ENCODE measurements around the gene ZNF480.
A peak's percentile ranks its signal among the peaks of the same experiment; 100 is the strongest.
"Not testable (repeated sequence)": the region's sequence is repeated elsewhere in the genome, so short reads cannot be mapped to it uniquely, and the experiment has no call there.

Gene ZNF480

GRCh38 chr19:52336791-52337381, 39.9 kb downstream of the ZNF480 start:
- no peak for DNase-seq (ENCODE audit: low read depth in 2 of 2, low spot score in 1 of 2)

GRCh38 chr19:52339022-52339421, 42.1 kb downstream of the ZNF480 start:
- DNase-seq (ENCODE audit: low read depth in 2 of 2, low spot score in 1 of 2): not testable (repeated sequence)

- no peak for DNase-seq (ENCODE audit: low read depth in 2 of 2, low spot score in 1 of 2)
These were observed 46.6 kb downstream of the ZNF480 start for GRCh38 chr19:52343548-52343947.

GRCh38 chr19:52345162-52345561, 48.2 kb downstream of the ZNF480 start:
- DNase-seq (ENCODE audit: low read depth in 2 of 2, low spot score in 1 of 2): no peak

- DNase-seq (ENCODE audit: low read depth in 2 of 2, low spot score in 1 of 2): no peak
These were observed 54.5 kb downstream of the ZNF480 start for GRCh38 chr19:52351512-52351911.

GRCh38 chr19:52366414-52366824, 69.5 kb downstream of the ZNF480 start:
- no peak for DNase-seq (ENCODE audit: low read depth in 2 of 2, low spot score in 1 of 2)

GRCh38 chr19:52369559-52370340, 72.8 kb downstream of the ZNF480 start, which contains the start of gene ZNF880:
TSS of gene ZNF880 (plus strand) at chr19:52369923. CDS start at chr19:52369966, 43 bp downstream.
- peak; percentile 86 to 89 for DNase-seq (ENCODE audit: low read depth in 2 of 2, low spot score in 1 of 2)

GRCh38 chr19:52370341-52370710, 73.4 kb downstream of the ZNF480 start:
- DNase-seq (ENCODE audit: low read depth in 2 of 2, low spot score in 1 of 2): no peak

All from stimulated activated CD8-positive, alpha-beta memory T cell treated with anti-CD3 and anti-CD28 coated beads, Interleukin-4, amount 100 ng/mL, for 4 hours (primary cell).